HG02870 (cell line): Measurements from ENCODE around the gene PLA2R1.

Source experiments
- ATAC-seq: cut with Tn5 transposase; IDR thresholded peaks from one replicate; pipeline ENCODE4 v1.9.1; 2021; ENCODE audit warnings: mild to moderate bottlenecking, moderate library complexity; ENCODE audit not compliant: unreplicated experiment

Gene PLA2R1

GRCh38 chr2:160062292-160063005 lies at the start of gene PLA2R1:
PLA2R1 (minus strand) TSS chr2:160062615; CDS start chr2:160062403, 212 bp downstream.
- ATAC-seq, result no peak

DNA sequence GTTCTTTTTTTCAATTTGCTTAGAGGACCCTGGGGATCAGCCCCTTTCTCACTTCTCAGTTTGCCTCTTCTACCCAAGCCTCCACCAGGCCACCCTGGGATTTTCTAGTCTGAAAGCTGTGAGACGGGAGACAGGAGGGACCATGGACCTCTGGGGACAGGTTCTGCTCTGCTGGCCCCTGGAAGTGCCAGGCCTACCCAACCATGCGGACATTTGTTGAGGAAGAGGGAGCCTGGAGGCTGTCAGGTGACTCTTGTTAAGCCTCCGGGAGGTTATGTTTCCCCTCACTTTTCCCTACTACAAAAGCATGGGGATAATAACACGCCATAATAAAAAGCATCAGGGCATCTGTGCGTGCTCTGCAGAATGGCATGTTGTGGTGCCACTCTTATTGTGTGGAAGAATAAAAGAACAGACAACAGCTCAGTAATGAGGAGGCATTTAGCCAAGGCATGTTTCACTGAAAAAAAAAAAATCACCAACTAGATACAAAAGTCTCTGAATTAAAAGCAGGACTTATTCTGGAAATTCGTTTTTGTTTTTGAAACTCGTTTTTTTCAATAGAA lies 48.3 kb upstream of the PLA2R1 start:
- no peak for ATAC-seq

DNA sequence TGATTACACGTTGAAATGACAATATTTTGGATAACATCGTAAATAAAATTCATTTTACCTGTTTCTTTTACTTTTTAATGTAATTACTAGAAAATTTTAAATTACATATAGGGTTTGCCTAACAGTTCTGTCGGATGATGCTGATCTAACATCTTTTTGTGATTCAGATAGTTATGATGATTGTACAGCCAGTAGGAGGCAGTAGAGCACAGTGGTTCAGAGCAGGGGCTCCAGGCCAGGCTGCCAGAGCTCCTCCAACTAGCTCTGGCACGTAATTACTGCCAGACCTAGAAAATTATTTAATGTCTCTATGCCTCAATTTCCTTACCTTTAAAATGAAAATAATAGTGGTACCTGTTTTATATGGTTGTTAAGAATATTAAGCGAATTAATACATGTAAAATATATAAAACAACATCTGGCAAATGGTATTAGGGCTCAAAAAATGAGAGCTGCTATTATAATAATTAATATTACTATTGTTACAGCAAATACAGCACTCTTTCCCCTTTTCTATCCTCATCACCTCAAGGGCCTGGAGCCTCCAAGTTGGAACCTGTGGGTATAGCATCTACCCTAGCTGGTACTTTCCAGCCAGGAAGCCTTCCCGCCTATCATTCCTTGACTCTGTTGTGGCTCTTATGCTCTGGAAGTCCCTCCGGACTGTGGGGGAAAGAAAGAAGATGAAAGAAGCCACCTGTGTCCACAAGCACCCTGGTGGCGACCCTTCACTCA lies 47.7 kb upstream of the PLA2R1 start:
- ATAC-seq, result peak; percentile 72

DNA sequence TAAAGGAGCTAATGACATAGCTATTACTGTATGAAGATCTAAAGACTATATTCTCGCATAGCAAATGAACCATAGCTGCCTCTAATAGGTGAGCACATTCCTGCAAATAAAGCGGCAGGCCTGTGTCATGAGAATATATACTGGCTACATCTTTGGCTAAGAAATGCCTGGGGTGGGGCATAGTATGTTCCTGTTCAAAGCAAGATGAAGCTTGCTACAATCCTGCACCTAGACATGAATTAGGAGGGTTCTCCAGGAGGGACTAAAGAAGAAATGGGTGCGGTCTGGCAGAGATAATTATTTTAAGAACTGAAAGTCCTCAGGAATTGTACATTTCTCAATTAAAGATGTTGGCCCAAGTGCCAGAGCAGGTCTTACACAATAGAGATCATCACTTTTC lies 46.8 kb upstream of the PLA2R1 start:
- no peak for ATAC-seq

GRCh38 chr2:160108646-160109045 lies 46.2 kb upstream of the PLA2R1 start:
- no peak for ATAC-seq

DNA sequence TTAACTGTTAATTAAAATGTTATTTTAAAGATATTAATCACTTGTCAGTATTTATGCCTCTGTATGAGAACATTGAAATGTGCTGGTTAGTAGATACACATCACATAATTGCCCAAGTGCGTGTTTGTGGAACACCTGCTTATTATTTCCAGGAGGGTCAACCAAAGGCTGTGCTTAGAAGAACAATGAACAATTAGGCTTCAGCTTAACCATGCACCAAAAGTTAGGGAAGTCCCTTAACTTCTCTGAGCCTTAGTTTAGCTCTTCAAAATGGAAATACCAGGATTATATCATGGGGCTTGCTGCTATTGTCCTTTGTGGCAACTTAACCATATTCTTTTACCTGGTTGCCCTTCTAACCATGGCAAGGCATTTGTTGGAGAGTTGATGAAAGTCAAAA lies 43.0 kb upstream of the PLA2R1 start:
- no peak for ATAC-seq

GRCh38 chr2:160104115-160104514 lies 41.7 kb upstream of the PLA2R1 start:
- no peak for ATAC-seq

DNA sequence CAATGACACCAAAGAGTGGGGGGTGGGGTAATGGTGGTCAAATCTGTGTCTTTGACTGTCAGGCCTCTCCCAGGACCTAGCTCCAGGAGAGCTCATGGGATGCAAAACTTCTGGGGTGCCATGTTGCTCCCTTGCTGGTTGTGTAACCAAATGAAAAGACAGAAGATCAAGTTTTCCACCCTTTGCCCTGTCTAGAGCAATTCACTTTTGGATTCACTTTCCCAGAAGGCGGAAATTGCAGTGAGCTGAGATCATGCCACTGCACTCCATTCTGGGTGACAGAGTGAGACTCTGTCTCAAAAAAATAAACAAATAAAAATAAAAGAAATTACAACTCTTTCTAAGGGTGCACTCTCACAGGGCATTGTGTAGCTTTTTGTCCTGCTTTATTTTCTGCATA lies 34.9 kb upstream of the PLA2R1 start:
- ATAC-seq, result no peak

GRCh38 chr2:160096409-160096808 lies 34.0 kb upstream of the PLA2R1 start:
- ATAC-seq, result peak; percentile 71

- no peak for ATAC-seq
Measured at GRCh38 chr2:160092445-160092844, 30.0 kb upstream of the PLA2R1 start.

DNA sequence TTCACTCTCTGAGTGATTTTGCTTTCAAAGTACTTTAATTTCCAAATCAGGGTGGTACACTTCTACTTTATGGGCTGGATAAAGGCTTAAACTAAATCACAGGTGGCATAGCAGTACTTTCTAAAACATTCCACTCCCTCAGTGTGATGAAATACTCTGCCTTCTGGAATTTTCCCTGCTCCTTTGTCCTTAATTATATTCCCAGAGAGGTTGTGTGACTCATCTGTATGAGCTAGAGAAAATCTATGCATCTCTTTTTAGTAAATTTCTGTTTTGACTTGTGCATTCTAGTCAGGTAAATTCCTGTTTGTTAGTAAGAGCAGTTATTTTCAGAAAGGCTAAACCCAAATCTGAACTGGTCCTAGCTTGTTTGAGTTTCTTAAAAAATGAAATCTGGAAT lies 29.0 kb upstream of the PLA2R1 start:
- ATAC-seq, result no peak

- ATAC-seq, result no peak
Measured at GRCh38 chr2:160087854-160088745, 25.7 kb upstream of the PLA2R1 start.

DNA sequence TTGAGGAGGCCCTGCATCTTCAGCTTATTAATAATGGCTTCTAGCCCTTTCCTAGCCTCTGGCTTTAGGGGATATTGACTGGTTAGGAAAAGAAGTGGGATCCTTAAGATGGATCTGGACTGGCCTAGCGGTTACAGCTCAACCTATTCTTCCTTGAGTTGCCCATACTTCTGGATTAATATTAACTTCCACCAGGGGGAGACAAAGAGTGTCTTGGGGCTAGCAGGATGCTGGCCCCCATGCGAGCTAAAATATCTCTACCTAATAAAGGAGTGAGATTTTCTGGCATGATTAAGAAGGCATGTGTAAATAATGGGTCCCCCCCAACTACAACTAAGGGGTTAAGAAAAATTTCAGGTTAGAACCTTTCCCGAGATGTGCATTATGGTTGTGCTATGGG lies 23.2 kb upstream of the PLA2R1 start:
- ATAC-seq, result no peak

DNA sequence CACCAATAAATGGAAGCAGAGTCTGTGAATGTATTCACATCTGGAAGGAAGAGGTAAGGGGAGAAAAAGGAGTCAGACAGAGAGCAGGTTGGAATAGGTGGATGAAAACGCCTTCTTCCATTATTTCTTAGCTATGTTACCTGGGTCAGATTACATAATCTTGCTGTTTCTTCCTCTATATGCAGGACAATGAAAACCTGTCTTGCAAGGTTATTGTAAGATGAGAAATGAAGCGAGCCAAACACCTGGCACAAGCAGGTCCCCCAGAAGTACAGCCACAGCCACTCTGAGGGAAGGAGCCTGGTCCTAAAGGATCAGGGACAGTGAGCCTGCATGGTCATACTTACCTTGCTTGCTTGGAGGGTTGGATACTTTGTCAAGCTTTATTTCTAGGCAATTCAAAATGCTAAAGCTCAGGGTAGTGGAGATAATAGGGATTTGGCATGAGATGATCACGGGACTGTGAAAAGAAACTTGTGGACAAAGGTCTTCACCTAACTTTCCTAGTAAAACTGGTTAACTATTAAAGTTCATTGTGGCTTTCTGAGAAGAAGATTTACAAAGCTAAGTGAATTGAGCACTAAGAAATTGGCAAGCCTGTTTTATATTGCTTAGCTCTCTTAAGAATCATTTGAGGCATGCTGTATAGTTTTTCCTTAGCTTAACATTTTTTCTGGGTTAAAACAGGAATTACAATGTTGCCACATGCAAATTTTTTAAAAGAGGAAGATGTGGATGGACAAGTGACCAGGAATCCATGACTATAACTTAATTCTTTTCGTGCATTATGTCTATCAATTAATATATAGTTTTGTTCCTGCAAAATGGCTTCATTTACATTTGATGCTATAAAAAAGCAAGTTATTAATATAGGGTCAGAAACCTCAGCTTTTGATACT lies 15.7 kb upstream of the PLA2R1 start:
- no peak for ATAC-seq

DNA sequence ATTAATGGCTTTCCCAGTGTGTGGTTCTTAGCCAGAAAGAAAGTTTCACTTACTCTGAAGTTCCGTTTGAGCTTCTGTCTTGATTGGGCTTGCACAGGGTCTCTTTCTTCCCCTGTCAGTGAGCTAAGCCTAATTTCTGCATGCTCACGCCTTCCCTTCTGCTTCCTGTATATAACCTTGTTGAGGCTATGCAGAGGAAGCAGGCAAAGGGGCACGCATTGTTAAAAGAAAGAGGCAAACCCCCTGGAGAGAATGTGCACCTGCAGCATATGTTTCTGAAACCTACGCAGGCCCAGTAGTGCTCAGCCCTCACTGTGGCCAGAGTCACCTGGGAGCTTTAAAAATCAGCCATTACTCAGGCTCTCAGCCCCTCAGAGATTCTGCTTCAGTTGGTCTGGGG lies 14.5 kb upstream of the PLA2R1 start:
- ATAC-seq, result no peak

- no peak for ATAC-seq
Measured at GRCh38 chr2:160076241-160076640, 13.8 kb upstream of the PLA2R1 start.

GRCh38 chr2:160075171-160075570 lies 12.8 kb upstream of the PLA2R1 start:
- no peak for ATAC-seq

DNA sequence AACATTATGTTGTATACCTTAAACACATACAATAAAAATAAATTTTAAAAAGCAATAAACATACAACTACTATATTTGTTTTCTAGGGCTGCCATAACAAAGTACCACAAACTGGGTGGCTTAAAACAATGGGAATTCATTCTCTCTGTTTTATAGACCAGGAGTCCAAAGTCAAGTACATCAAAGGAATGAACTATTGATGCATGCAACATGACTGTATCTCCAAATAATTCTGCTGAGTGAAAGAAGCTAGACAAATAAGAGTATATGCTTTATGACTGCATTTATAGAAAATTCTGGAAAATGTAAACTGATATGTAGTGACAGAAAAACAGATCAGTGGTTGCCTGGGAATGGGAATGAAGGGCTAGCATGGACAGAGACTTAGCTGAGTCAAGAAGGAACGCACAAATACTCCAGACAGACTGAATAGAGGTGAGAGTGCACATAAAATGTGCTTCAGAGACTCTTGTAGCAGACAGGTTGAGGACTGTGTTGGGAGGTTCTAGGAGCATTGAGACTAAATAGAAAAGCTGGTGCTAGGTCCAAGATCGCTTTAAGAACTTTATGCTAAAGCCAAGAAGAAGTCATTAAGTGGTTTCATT lies 11.0 kb upstream of the PLA2R1 start:
- ATAC-seq, result no peak

GRCh38 chr2:160068906-160069305 lies 6.5 kb upstream of the PLA2R1 start:
- ATAC-seq, result no peak

DNA sequence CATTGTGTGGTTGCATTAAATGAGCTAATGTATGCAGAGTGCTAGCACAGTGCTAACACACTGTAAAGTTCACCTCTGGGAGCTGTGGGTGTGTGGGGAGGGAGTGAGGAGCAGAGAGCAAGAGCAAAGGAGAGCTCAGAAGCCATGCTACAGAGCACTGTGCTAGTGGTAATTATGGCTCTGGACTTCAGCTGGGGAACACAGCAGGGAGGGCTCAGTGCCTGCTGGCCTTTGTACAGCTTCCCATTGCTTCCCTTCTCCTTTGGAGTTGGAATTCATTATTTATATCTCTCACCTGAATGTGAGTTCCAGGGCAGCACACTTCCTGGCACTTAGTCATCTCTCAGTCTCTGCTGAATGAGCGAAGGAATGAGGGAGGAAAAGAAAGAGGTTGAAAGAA lies 2.5 kb upstream of the PLA2R1 start:
- no peak for ATAC-seq
